ENCODE measurements around the gene CDK18.

GRCh38 chr1:205535866-205536758 is 31.6 kb downstream of the CDK18 start:
- TF ChIP-seq CTCF (IDR thresholded peaks at IDR 0.05; ENCODE audit: low read depth, low read length, missing input control) (no peak), HNF4A (conservative IDR thresholded peaks at IDR 0.05) (no peak), RAD21 (IDR thresholded peaks at IDR 0.05) (no peak), HNF4G (IDR thresholded peaks at IDR 0.05) (no peak), SP1 (IDR thresholded peaks at IDR 0.05) (no peak), ZBTB33 (IDR thresholded peaks at IDR 0.05) (no peak), REST (IDR thresholded peaks at IDR 0.05) (no peak)
